Activated CD4-positive, CD25-positive, alpha-beta regulatory T cell (primary cell): Measurements from ENCODE around the gene TOR4A.

Experiments
- DNase-seq, 4 experiments: peaks; one replicate each; lab custom pipeline; 2025; lab: John Stamatoyannopoulos, UW

The TOR4A gene

DNA sequence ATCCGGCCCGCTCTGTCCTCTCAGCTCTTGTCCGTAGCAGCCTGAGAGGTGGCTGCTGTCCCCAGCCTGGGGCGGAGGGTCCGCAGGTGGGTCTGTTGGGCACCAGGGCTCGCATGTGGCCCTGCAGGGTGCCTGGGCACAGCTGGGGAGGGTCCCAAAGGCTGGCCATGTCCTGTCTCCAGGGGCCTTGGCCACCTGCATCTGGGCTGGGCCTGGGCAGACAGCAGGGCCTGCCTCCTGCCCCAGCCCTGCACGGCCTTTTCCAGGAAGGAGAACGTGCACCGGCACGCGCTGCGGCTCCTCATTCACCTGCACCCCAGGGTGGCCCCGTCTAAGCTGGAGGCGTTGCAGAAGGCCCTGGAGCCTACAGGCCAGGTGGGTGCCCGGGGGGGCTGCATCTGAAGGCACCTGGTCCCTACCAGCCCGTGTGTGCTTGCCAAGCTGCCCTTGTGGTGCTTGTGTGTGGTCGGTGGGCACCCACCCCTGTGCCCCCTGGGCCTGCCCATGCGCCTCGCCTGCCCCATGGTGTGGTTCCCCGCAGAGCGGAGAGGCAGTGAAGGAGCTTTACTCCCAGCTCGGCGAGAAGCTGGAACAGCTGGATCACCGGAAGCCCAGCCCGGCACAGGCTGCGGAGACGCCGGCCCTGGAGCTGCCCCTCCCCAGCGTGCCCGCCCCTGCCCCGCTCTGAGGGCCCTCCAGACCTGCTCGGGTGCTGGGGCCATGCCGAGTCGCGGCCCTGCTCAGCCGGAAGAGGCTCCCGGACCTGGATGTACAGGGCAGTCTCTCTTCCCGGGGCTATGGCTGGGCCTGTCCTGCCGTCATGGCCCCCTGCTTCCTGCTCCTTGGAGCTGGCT, 5.1 kb upstream of the TOR4A start:
- DNase-seq = no peak

DNA sequence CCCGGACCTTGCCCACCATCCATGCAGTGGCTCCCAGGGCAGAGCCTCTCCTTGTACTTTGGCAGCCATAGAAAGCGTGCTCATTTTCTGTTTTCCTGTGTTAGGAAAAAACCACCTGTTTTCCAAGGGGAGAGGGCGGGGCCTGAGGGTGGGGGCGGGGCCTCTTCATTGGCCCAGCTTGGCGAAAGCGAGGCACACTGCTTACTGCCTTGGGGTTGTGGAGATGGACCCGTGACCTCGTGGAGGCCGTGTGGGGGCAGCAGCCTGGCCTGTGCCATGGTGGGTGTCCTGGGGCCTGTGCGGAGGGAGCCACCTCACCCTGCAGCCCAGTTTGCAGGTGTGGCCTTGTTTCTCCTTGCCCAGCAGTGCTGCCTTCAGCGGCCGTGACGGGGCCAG, 4.4 kb upstream of the TOR4A start:
- DNase-seq = no peak

DNA sequence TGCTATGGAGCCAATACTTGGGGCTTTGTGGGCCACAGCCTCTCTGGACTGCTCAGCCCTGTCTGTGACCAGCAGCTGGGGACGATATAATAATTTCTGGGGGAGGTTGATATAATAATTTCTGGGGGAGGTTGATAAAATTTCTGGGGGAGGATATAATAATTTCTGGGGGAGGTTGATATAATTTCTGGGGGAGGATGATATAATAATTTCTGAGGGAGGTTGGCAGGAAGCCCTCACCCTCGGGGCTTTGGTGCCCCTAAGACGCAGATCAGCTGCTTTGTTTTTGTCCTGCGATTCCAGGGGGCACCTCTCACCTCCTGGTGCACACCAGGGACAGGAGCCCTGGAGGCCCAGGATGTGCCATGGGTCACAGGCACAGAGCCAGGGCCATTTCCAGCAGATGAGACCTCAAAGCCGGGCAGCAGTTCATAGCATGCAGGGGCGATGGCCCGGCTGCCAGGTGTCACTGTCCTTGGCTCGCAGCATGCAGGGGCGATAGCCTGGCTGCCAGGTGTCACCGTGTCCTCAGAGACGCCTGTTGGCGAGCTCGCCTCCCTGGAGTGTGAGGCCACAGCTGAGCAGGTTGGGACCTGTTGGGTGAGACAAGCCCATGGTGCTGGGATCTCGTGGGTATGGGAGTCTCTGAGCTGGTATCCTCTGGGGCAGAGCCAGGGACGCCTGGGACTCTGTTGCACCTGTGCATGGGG, 3.8 kb upstream of the TOR4A start:
- no peak for DNase-seq

DNA sequence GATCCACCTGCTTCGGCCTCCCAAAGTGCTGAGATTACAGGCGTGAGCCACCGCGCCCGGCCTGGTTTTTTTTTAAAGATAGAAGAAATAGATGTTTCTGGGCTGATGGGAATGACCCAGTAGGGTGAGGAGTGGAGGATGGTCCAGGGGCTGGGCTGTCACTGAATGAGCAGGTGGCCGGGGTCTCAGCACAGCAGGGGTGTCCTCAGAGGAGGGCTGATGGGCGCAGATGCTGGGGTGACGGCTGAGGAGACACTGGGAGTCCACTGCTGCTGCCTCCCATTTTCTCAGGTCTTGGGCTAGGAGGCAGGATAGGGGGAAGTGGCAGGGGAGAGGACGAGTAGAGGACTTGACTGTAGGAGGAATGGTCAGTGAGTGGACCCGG, 2.3 kb upstream of the TOR4A start:
- no peak for DNase-seq

DNA sequence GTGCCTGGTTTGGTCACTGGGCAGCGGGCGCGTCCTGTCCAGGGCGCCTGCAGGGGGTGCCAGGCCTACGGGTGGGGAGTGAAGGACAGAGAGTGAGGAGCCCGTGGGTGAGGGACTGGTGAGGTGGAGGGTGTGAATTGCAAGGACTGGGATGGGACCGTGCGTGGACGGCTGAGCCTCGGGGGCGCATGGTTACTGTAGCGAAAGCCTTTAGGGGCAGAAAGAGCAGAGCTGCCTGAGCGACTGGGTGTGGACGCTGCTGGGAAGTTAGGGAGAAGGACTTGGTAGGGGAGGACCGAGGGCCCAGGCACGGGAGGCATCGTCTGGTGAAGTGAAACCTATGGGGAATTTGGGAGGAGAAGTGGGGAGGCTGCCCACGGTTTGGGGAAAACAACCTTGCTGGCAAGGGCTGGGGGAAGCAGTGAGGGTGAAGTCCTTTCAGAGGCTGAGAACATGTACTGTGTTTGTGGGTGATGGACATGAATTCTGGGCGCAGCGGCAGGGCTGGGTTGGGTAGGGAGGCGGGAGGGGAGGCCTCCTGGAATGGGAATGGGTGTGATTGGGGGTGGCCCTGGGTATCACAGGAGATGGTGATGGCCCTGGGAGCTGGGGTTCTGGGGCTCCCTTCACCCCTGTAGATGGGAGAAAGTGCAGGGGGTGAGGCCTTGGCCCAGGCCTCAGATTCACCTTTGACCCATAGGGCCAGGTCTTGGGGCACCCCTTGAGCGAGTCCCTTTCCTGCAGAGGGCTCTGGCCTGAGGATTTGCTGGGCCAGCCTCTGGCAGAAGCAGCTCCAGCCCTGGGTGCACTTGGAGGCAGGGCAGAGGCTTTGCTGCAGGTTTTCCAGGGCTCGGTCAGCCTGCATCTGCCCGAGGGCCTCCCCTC, 1.7 kb upstream of the TOR4A start:
- no peak for DNase-seq

DNA sequence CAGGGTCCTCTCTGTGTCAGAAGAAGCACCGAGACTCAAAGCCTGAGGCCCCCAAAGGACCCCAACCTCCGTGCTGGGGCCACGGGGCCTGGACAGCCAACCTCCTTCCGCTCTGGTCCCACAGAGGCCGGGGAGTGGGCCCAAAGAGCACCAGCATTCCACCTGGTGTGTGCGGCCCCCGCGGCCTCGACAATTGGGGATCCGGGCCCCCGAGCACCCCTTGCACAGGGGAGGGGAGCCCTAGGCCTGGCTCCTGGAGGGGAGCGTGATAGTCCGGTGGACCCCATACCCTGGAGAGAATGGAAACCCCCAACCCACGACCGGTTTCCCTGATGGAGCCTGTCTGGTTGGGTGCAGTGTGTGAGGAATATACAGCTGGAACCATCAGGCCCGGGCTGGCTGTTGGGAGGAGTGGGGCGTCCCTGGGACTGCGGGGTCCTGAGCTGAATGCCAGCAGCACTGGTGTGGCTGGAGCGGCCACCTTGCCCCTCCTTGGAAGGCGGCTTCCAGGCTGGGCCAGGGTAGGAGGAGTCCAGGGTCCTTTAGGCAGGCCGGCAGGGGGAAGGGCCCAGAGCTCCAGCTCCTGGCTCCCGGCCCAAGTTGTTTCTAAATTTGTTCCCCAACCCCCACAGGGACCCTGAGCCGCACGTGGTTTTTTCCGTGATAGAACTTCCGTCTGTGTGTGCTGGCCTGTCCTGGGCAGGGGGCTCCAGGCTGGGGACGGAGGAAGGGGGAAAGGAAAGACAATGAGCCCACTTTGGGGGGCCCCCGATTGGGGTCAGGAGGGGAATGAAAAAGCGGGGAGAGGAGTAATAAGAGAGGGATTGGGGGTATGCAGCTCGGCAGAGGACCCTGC, 825 bp upstream of the TOR4A start:
- DNase-seq = no peak

DNA sequence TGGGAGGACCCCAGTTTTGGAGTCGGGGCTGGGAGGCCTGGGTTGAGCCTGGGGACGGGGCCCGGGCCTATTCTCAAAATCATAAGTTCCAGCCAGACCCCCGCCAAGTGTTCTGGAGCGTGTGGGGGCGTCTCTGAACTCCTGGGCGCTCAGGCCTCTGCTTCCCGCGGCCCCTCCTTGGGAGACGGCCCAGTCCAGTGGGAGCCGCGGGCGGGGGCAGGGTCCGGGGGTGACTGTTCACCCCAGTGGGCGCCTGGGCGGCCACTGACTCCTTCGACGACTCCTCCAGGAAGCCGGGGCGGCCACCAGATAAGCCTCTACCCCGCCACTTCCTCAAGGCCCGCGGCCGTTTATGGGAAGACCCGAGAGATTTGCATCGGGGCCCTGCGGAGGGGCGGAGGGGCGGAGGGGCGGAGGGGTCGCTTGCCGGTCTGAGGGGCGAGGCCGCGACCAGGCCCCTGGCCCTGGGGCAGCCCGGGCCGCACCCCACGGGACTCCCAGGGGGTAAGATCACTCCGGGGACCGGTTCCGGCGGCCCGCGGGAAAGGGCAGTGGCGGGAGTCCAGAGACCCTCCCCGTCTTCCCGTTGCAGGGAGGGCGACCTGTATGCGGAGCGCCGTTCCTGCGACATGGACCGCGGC, 655 bp downstream of the TOR4A start:
- DNase-seq = no peak

DNA sequence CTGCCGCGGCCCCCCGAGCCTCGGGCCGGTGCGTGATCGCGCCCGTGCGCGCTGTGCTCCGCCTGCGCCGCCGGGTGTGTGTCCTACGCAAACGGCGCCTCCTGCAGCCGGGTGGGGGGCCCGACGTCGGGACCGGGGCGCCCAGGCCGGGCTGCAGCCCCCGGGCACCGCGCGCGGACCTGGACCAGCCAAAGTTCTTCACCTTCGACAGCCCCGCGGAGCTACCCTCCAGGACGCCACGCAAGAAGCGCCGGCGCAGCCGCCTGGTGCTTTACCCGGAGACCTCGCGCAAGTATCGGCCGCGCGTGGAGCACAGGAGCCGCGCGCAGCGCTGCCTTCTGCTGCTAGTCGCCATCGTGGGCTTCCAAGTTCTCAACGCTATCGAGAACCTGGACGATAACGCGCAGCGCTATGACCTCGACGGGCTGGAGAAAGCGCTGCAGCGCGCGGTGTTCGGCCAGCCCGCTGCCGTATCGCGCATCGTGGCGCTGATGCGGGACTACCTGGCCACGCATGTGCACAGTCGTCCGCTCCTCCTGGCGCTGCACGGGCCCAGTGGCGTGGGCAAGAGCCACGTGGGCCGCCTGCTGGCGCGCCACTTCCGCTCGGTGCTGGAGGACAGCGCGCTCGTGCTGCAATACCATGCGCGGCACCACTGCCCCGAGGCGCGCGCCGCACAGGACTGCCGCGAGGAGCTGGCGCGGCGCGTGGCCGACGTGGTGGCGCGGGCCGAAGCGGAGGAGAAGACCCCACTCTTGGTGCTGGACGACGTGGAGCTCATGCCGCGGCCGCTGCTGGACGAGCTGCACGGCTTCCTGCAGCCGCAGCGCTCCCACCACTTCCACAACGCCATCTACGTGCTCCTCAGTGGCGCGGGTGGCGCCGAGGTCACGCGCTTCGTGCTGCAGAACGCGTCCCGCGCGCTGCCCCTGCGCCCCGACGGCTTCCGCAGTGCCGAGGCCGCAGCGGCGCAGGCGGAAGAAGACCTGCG, 1.5 kb downstream of the TOR4A start:
- no peak for DNase-seq

DNA sequence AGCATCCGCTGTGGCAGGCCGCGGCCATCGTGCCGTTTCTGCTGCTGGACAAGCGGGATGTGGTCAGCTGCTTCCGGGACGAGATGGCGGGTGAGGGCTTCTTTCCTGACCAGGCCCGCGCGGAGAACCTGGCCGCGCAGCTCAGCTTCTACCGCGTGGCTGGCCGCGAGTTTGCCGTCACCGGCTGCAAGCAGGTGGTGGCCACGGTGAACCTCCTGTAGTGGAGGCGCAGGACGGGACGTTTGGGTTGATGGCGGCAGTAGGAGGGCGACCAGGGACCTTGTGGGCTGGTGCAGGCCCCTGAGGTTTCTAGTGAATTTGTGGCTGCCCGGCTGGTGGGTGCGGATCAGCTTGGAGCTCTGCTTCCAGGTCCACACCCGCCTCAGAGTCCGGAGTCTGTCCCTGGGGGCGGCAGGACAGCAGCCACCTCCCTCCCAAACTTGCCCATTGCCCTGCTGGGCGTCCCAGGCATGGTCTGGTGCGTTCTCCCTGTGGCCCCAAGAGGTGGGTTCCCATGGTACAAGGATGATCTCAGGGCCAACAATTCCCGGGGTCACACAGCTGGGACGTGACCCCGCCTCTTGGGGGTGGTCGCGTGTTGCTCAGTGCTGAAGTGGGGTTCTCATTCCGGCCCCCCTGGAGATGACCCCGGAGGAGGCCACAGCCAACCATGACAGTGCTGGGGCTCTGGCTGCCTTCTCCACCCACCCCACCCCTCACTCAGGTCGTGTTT, 2.4 kb downstream of the TOR4A start:
- no peak for DNase-seq

DNA sequence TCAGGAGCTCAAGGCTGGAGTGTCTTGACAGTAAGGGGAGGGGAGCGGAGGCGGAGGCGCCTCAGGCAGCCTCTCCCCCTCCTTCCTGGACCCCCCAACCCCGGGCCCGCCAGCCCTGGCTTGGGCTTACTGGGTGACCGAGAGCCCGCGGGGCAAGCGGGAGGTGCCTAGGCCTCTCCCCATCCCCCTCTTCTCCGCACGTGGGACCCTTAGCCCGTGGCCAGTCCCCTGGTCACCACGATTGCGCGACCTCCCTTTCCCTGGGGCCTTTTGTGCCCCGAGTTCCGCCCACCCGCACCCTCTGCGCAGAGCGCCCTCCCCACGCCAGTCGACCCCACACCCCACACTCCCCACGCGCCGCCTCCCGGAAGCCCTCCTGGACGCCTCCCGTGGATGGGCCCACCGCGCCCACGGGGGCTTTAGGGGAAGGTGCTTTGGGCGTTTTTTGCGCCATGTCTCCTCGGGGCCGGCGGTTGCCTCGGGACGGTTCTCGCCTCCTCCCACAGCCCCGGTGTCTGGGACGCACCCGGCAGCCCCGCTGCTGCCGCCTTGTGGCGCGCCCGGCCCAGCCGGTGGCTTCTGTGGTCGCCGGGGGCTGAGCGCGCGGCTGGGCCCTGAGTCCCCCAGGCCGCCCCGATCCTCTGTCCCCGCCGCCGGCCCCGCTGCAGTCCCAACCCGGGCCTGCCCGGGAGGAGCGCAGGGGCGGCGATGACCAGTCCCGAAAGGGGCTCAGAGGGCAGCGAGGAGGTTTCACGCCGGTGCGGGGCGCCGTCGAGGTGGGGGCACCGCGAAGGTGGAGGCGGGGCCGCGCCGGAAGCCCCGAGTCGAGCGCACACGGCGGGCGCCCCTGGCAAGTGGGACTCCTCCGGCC, 3.2 kb downstream of the TOR4A start:
- no peak for DNase-seq

DNA sequence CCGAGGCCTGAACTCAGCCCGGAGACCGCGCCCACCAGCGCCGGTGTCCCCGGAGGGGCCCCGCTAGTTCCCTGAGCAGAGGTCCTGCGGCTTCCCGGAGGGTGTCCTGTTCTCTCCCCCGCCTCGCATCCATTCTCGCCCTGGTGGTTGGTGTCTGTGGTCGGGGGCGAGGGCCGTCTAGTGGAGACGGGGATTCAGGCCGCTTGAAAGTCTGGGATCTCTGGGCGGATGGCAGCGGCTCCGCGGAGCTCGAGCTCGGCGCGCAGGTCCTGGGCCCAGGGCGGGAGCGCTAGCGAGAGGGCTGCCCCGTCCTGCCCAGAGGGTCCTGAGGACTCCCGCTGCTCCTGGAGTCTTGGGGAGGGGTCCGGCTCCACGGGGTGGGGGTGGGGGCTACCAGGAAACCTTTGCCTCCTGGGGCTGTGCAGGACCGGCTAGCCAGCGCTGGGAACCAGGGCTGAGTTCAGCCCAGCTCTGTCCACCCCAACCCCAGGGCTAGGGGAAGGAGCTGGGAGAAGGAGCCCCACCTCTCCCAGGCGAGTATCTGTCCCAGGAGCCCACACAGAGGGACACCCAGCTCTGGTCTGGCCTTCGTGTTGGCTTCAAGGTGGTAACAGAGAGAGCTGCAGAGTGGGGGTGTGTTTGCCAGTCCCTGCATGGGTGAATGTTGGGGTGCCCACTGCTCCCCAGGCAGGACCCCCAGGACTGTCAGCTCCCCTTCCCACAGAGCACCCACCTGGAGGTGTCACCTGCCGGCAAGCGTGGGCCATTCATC, 4.0 kb downstream of the TOR4A start:
- no peak for DNase-seq

DNA sequence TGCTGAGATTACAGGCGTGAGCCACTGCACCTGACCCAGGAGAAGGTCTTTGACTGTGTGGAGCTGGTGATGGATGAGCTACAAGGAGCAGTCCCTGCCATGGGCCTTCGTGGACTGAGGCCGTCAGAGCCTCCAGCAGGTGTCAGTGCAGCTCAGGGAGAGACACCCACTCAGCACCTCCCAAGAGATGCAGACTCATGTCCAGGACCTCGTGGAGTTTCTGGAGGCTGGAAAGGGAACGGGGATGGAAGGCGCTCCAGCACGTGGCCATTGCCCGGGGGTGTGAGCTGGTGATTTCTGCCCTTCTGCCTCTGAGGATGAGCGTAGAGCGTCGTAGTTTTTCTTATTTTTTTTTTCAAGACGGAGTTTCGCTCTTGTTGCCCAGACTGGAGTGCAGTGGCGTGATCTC, 9.5 kb downstream of the TOR4A start:
- no peak for DNase-seq

DNA sequence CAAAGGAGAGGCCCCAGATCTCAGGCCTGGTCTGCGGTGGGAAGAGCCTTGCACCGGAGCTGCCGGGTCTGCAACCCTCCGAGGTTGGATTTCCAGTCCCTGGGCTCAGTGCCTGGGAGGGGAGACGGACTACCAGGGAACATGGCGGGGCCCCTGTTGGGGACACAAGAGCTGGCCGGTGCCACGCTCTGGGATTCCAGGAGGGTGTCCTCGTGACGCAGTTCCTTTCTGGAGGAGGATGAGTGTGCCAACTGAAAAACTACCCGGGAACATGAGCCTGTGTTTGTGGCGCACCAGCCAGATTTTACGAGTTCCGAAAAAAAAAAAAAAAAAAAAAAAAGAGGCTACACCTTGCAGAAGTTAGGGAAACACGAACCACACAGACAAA, 15.6 kb downstream of the TOR4A start:
- DNase-seq = no peak

DNA sequence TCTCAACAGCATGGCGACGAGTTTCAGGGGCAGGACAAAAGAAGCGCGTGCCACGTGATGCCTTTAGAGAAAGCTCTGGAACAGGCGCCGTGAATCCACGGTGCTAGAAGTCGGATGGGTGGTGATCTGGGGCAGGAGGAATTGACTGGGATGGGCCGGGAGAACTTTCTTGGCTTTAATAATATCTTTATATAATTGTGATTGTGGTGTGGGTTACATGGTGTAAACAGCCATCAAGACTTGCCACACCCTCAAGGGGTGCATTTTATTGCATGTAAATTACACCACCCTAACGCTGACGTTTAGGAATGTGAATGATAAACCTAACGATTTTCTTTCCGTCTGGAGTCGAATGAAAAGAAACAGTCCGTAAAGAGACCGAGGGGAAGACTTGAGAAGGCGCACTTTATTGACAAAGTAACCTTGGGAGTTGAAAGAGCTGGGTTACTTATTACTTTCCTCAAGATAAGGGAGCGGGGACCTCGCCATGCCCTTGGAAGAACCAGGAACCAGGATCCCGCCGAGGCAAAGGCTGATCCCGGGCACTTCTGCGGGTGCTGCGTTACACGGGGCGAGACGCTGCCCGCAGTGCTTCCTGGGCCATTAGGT, 16.1 kb downstream of the TOR4A start:
- DNase-seq = no peak

DNA sequence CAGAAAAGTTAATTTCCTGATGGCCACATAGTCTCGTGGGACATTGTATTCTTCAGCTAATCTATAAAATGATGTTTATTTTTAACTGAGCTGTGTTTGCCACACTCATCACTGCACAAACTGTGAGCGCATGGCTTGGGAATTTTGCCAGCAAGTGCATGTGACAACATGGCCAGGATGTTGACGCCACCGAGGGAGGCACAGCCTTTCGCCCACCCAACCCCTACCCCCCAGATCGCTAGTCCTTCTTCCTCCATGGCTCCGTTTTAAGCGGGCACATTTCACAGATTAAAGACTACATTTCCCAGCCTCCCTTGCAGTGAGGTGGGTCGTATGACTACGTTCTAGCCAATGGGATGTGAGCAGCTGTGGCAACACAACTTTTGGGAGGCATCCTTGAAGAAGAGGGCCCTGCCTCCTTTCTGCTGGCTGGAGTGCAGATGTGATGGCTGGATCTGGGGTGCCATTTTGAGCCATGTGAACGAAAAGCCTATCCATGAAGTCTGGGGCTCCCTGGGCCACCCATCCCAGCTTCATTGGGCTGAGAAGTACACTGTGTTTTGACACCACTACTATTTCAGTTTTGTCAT, 16.7 kb downstream of the TOR4A start:
- no peak for DNase-seq

DNA sequence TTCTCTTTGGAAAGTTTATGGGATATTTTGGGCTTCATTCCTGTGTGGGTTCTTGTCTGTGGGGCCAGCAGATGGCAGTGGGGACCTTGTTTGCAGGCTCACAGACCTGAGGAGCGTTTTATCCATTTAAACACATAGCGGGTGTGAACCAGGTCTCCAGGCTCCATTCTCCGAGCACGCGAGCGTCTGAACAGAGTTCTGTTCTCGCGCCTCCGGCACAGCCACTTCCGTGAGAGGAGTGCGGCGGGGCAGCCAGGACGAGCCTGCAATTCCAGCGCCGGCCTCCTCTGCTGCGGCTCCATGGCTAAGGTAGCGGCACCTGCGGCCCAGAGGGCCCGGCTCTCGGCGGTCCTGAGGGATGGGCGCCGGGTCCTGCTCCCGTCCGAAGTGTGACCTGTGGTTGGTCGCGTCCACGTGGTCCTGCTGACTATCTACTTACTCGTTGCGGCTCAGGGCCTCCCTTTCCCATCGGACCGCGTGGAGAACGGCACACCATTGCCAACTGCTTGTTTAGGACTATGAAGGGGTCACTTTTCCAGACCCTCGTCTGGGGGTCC, 17.2 kb downstream of the TOR4A start:
- no peak for DNase-seq
